NCI-H2171 treated with DMSO at 0.1 percent for 48 hours (cell line): ENCODE results near the gene ARHGAP28.
"Not testable (repeated sequence)": the region's sequence is repeated elsewhere in the genome, so short reads cannot be mapped to it uniquely, and the experiment has no call there.

ENCODE experiments used
- DNase-seq: peaks from one replicate; lab custom pipeline; 2025; lab: John Stamatoyannopoulos, UW

ARHGAP28 gene

GRCh38 chr18:6819332-6819731, 89.8 kb downstream of the ARHGAP28 start:
- no peak for DNase-seq

- no peak for DNase-seq
Observed at GRCh38 chr18:6820314-6820713, 90.8 kb downstream of the ARHGAP28 start.

GRCh38 chr18:6821356-6821755, 91.8 kb downstream of the ARHGAP28 start:
- no peak for DNase-seq

- DNase-seq, result not testable (repeated sequence)
Observed at GRCh38 chr18:6827161-6827560, 97.6 kb downstream of the ARHGAP28 start.

GRCh38 chr18:6827566-6827965, 98.0 kb downstream of the ARHGAP28 start:
- not testable (repeated sequence) for DNase-seq

GRCh38 chr18:6830916-6831315, 101.4 kb downstream of the ARHGAP28 start:
- no peak for DNase-seq

- DNase-seq, result no peak
Observed at GRCh38 chr18:6835345-6835744, 105.8 kb downstream of the ARHGAP28 start.

GRCh38 chr18:6836331-6836730, 106.8 kb downstream of the ARHGAP28 start:
- no peak for DNase-seq

- no peak for DNase-seq
Observed at GRCh38 chr18:6837904-6838303, 108.4 kb downstream of the ARHGAP28 start.

- DNase-seq, result no peak
Observed at GRCh38 chr18:6842081-6842480, 112.6 kb downstream of the ARHGAP28 start.

- no peak for DNase-seq
Observed at GRCh38 chr18:6843308-6843707, 113.8 kb downstream of the ARHGAP28 start.

GRCh38 chr18:6845521-6845920, 116.0 kb downstream of the ARHGAP28 start:
- DNase-seq, result not testable (repeated sequence)

- DNase-seq, result no peak
Observed at GRCh38 chr18:6850396-6850795, 120.9 kb downstream of the ARHGAP28 start.

- no peak for DNase-seq
Observed at GRCh38 chr18:6851480-6851879, 122.0 kb downstream of the ARHGAP28 start.

- no peak for DNase-seq
Observed at GRCh38 chr18:6854811-6855210, 125.3 kb downstream of the ARHGAP28 start.

- no peak for DNase-seq
Observed at GRCh38 chr18:6855767-6856166, 126.3 kb downstream of the ARHGAP28 start.

- DNase-seq, result no peak
Observed at GRCh38 chr18:6857300-6857699, 127.8 kb downstream of the ARHGAP28 start.

GRCh38 chr18:6859676-6860422, 130.3 kb downstream of the ARHGAP28 start:
- DNase-seq, result no peak

- no peak for DNase-seq
Observed at GRCh38 chr18:6860804-6861448, 131.4 kb downstream of the ARHGAP28 start.

GRCh38 chr18:6865251-6865650, 135.7 kb downstream of the ARHGAP28 start:
- no peak for DNase-seq

- no peak for DNase-seq
Observed at GRCh38 chr18:6866552-6867085, 137.1 kb downstream of the ARHGAP28 start.

- DNase-seq, result no peak
Observed at GRCh38 chr18:6868033-6868432, 138.5 kb downstream of the ARHGAP28 start.

- DNase-seq, result no peak
Observed at GRCh38 chr18:6871566-6871965, 142.1 kb downstream of the ARHGAP28 start.
